ENCODE measurements around the gene USH2A.

DNA sequence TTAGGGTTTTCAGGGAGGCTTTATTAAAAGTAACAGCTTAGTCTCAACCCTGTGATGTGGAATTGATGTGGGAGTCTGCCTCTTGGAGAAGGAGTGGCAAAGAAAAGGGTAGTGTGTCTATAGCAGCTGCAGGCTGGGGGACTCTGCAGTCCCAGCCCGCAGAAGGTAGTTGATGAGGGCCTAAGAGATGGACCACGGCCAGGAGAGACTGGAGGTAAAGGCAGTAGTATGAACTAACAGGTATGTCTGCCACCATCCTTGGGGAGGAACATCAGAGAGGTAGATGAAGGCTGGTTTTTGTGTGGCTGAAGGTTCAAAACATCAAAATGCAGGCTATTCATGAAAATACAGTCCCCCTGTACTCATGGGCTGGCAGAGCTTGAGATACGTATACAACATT lies 744.0 kb downstream of the USH2A start:
- TF ChIP-seq ZNF274 (IDR thresholded peaks at IDR 0.05; ENCODE audit: low read depth, low read length) (no peak), CEBPB (IDR thresholded peaks at IDR 0.05; ENCODE audit: low read depth) (no peak), ZFX (IDR thresholded peaks at IDR 0.05) (no peak), POLR2AphosphoS5 (IDR thresholded peaks at IDR 0.05; ENCODE audit: low read depth, low read length) (no peak), POLR2A (IDR thresholded peaks at IDR 0.05; ENCODE audit: borderline replicate concordance, extremely low read depth, insufficient read depth, insufficient read length) (no peak)
- TF ChIP-seq, protein P1, sequence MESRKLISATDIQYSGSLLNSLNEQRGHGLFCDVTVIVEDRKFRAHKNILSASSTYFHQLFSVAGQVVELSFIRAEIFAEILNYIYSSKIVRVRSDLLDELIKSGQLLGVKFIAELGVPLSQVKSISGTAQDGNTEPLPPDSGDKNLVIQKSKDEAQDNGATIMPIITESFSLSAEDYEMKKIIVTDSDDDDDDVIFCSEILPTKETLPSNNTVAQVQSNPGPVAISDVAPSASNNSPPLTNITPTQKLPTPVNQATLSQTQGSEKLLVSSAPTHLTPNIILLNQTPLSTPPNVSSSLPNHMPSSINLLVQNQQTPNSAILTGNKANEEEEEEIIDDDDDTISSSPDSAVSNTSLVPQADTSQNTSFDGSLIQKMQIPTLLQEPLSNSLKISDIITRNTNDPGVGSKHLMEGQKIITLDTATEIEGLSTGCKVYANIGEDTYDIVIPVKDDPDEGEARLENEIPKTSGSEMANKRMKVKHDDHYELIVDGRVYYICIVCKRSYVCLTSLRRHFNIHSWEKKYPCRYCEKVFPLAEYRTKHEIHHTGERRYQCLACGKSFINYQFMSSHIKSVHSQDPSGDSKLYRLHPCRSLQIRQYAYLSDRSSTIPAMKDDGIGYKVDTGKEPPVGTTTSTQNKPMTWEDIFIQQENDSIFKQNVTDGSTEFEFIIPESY (IDR thresholded peaks at IDR 0.05; ENCODE audit: extremely low read depth, insufficient replicate concordance, low read length) = no peak

All from HCT116 (cell line).